Measurements from ENCODE around the gene PARPBP.
"Not testable (repeated sequence)": the region's sequence is repeated elsewhere in the genome, so short reads cannot be mapped to it uniquely, and the experiment has no call there.

Gene PARPBP, protein sequence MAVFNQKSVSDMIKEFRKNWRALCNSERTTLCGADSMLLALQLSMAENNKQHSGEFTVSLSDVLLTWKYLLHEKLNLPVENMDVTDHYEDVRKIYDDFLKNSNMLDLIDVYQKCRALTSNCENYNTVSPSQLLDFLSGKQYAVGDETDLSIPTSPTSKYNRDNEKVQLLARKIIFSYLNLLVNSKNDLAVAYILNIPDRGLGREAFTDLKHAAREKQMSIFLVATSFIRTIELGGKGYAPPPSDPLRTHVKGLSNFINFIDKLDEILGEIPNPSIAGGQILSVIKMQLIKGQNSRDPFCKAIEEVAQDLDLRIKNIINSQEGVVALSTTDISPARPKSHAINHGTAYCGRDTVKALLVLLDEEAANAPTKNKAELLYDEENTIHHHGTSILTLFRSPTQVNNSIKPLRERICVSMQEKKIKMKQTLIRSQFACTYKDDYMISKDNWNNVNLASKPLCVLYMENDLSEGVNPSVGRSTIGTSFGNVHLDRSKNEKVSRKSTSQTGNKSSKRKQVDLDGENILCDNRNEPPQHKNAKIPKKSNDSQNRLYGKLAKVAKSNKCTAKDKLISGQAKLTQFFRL

DNA sequence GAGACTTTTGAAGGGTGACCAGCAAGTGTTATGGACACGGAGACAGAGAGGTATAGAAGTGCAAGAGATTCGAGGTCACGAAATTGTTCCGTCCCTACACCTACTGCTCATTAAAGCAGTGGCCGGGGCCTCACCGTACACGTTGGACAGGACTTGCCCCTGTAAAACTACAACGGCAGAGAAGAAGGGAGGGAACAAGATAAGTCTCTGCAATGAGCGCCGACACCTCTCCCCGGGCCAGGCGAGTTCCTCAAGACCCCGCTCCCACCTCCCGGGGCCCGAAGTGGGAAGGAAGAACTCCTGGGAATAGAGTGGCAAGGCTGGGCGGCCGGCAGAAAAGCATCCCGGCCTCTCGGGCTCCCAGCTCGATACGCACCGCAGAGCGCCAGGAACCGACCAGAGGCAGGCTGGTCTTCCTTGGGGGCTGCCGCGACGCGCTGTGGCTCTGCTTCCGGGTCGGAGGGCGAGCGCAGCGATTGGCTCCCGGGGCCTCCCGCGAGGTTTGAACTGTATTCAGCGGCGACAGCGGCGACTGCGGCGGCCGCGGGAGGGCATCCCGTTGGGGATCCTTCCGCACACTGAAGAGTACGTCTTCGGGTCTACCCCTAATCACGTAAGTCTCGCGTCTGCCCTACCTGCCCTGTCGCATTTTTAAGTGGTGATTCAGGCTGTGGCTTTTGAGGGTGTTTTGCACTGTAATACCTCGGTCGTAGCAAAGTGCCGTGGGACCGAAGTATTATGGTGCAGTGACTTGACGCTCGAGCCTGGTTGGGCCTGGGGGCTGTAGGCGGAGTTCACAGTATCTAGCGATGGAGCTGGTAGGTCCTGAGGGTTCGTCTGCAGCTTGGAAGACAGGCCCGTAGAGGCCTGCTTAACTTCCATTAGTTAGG, at the start of gene PARPBP, which contains the start of gene NUP37:
Gene PARPBP (plus strand): TSS at position 510 of the 890 bp plus-strand sequence. CDS start 3,706 bp downstream, outside the sequence.
Gene NUP37 (minus strand): TSS at position 441 of the 890 bp plus-strand sequence. CDS start 1,596 bp downstream, outside the sequence.
- peak; percentile 94 for DNase-seq (ENCODE audit: low read depth)

DNA sequence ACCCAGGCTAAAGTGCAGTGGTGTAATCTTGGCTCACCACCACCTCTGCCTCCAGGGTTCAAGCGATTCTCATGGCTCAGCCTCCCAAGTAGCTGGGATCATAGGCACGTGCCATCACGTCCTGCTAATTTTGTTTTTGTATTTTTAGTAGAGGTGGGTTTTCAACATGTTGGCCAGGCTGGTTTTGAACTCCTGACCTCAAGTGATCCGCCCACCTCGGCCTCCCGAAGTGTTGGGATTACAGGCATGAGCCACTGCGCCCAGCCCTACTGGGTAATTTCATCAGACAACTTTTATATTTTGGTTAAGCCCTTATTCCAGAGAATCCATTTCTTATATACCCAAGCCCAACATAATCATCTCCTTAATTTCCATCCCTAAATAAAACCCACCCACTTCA, 47.9 kb upstream of the PARPBP start:
- not testable (repeated sequence) for DNase-seq (ENCODE audit: low read depth)

DNA sequence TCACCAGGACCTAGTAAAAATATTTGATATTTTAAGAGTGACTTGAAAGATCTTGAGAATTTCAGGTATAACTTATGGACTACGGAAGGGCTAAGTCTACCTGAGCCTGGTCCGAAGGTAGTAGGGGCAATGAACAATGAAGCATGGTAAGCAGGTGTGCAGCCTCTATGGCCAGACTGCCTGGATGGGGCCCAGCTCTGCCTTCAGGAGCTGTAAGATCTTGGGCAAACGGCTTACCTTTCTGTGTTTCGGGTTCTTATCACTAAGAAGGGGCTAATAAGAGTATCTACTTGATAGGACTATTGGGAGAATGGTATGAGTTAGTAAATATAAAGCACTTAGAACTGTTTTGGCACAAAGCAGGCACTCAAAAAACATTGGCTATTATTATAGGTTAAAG, 39.1 kb upstream of the PARPBP start:
- no peak for DNase-seq (ENCODE audit: low read depth)

DNA sequence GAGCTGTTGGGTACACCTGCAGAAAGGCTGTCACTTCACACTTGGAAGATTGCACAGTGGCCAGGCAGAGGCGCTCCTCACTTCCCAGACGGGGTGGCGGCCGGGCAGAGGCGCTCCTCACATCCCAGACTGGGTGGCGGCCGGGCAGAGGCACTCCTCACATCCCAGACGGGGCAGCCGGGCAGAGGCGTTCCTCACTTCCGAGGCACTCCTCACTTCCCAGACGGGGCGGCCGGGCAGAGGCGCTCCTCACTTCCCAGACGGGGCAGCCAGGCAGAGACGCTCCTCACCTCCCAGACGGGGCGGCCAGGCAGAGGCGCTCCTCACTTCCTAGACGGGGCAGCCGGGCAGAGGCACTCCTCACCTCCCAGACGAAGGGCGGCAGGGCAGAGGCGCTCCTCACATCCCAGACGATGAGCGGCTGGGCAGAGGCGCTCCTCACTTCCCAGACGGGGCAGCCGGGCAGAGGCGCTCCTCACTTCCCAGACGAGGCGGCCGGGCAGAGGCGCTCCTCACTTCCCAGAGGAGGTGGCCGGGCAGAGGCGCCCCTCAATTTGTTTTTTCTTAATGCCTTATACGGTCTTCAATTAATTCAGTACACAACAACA, 30.7 kb upstream of the PARPBP start:
- DNase-seq (ENCODE audit: low read depth), result not testable (repeated sequence)

DNA sequence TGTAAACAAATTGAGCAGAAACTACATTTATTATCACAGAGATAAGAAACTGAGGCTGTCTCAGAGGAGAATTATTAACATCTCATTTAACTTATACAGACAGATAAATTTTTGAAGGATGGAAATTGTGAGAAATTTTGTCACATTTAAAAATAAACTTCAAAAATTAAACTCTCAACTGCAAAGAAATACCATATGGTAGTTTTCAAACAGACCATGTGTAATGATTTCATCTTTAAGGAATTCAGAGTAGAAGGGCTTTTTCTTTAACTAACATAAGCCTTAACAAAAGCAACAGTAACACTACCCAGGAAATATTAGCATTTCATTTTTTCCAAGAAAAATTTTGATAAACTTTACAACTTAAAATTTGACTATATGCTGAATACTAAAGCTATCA, 26.7 kb upstream of the PARPBP start:
- peak; percentile 26 for DNase-seq (ENCODE audit: low read depth)

DNA sequence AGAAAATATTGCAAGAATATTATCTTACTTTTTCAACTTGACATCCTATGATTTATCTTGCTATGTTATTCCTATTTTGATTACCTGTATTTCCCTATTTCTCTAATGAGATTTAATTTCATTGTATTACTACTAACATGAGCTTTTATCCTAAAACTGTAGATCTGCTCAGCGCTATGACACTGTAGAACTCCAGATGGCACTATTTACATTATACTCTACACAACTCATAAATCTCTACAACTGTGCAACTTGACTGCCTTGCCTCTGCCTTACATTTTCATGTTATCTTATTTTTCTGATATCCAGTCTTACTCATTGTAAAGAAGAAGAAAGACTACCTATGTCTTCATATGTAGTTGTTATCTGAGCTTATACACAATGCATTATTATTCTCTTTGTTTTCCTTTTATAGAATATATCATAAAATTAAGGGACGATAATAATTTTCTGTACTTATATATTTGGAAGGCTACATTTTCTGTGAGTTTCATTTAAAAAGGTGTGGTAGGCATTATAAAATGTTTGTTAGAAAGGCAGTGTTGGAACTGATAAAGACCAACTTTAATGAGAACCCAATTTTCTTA, 24.2 kb upstream of the PARPBP start:
- DNase-seq (ENCODE audit: low read depth), result peak; percentile 51

DNA sequence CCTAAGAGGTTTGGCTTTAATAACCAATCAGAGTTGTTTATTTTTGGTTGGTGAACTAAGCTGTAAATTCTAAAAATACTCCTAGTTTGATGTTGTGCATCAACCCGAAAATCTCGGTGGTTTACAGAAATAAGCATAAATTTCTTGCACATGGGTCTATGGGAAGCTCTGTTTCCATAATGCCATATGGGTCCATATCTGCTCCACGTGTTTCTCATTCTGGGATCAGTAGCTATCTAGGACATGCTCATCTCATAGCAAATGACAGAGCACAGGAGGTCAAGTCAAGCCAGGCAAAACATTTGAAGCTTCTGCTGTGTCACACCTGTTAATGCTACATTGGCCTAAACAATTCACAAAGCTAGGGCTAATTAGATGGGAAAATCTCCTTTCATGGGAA, 23.1 kb upstream of the PARPBP start:
- DNase-seq (ENCODE audit: low read depth), result no peak

DNA sequence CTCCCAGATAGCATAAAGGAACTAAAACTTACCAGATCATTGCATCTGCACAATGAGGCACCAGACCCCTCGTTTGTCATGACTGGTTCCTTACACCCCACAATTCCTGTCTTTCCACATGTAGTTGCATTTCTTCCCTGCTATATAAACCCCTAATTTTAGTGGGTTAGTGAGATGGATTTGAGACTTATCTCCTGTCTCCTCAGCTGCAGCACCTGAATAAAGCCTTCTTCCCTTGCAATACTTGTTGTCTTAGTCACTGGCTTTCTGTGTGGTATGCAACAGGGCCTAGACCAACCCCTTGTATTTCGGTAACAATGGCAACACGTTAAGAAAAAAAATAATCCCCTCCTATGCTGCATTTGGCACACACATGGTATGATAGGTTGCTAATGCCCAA, 13.1 kb upstream of the PARPBP start:
- DNase-seq (ENCODE audit: low read depth), result no peak

DNA sequence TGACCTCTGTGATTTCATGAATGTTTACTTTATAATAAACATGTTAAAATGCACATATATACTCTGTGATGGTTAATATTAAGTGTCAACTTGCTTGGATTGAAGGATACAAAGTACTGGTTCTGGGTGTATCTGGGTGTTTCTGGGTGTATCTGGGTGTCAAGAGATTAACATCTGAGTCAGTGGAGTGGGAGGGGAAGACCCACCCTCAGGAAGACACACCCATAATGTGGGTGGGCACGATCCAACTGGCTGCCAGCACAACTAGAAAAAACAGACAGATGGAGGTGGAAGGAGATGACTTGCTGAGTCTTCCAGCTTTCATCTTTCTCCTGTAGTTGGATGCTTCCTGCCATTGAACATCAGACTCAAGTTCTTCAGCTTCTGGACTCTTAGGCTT, 12.0 kb upstream of the PARPBP start:
- peak; percentile 9 for DNase-seq (ENCODE audit: low read depth)

DNA sequence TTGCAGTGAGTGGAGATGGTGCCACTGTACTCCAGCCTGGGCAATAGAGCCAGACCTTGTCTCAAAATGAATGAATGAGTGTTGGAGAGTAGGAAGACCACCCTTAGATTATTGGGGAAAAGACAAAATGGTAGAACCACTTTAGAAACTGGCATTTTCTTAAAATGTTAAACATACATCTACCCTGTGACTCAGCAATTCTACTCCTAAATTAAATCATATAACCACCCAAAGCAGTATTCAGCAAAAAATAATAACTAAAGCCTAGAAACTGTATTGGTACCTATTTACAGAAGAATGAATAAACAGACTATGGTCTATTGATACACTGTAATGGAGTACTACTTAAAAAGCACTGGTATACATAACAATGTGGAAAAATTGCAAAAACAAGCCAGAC, 9.2 kb upstream of the PARPBP start:
- DNase-seq (ENCODE audit: low read depth), result no peak

DNA sequence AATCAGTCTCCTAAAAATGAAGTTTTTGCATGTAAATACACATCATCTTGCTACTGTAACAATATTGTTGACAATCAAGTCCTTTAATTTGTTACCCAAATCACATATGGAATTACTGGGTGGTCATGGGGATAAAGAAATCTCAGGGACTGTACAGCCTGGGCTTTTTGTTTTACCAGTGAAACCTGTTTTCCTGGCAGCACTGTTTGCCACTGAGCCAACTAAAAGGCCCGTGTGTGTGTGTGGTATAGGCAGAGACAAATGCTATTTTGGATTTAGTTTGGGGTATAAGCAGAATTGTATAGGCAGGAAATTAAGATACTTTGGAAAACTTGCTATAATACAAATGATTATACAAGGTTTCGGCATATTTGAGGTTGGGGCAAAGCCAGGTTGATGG, 5.8 kb upstream of the PARPBP start:
- no peak for DNase-seq (ENCODE audit: low read depth)

DNA sequence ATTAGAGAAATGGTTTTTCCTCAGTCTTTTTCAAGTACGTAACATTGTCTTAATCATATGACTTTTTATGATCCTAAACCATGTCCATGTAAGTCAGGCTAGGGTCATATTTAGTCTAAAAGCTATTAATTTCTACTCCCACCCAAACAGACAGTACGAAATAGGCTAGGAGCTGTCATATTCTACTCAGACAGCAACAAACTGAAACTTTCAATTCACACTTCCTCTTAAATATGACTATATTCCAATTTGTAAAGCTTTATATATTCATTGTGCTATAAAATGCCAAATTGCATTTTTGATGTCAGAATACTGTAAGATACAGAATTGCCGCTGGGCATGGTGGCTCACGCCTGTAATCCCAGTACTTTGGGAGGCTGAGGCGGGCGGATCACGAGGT, 3.6 kb upstream of the PARPBP start:
- no peak for DNase-seq (ENCODE audit: low read depth)

DNA sequence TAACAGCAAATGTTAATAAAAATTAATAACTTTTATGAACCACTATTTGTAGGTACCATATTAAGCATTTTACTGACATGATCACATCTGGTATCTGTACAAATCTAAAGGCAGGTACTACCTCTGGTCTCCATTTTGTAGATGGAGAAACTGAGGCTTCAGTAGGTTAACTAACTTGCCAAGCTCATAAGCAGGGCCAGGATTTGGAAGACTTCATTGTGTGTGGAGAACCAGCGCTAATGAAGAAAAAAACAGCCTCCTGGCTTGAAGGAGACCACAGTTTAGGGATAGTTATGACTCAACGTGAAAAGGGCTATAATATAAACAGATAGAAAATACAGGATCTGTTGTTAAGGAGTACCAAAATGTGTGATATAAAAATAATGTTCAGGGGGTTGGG, 1.1 kb upstream of the PARPBP start:
- peak; percentile 19 for DNase-seq (ENCODE audit: low read depth)

DNA sequence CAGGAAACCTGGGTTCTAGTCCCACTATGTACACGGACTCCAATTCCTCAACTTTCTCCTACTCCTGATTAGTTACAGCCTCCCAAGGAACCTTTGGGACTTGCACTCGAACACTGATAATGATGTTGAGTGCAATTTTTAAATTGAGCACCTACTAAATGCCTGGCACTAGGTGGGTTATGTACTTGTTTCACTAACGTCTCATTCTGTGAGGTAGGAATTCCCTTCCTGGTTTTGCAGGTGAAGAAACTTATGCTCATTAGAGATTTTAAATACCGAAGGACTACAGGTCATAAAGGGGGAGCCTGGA, 536 bp downstream of the PARPBP start:
- DNase-seq (ENCODE audit: low read depth), result no peak

DNA sequence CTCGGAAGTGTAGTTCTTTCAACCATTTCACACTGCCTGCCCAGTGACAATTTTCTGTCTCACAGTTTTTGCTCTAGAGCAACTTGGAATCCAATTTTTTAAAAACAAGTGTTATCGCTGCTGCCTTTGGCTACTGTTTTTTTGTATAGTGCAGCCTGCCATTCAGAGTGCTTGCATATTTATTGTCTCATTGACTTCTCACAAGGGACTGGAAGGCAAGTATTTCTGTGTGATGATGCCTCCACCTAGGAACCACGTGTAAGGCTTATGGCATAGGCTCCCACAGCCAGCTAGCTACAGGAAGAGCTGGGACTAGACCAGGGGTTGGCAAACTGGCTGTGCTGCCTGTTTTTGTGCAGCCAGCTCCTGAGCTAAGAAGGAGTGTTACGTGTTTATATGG, 903 bp downstream of the PARPBP start:
- DNase-seq (ENCODE audit: low read depth), result peak; percentile 60

DNA sequence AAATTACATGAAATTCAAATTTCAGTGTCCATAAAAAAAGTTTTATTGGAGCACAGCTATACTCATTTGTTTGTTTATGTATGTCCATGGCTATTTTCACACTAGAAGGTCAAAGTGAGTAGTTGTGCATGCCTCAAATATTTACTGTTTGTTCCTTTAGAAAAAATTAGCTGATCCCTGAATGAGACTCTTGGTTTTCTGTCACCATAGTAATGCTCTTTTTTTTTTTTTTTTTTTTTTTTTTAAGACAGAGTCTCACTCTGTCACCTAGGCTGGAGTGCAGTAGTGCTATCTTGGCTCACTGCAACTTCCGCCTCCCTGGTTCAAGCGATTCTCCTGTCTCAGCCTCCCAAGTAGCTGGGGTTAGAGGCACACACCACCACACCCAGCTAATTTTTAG, 1.3 kb downstream of the PARPBP start:
- DNase-seq (ENCODE audit: low read depth), result peak; percentile 1

DNA sequence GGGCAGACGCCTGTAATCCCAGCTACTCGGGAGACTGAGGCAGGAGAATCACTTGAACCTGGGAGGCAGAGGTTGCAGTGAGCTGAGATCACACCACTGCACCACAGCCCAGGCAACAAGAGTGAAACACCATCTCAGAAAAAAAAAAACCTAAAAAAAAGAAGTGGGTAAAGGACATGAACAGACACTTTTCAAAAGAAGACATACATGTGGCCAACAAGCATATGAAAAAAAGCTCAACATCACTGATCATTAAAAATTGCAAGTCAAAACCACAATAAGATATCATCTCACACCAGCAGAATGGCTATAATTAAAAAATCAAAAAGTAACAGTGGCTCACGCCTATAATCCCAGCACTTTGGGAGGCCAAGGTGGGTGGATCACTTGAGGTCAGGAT, 10.7 kb downstream of the PARPBP start:
- DNase-seq (ENCODE audit: low read depth), result not testable (repeated sequence)

DNA sequence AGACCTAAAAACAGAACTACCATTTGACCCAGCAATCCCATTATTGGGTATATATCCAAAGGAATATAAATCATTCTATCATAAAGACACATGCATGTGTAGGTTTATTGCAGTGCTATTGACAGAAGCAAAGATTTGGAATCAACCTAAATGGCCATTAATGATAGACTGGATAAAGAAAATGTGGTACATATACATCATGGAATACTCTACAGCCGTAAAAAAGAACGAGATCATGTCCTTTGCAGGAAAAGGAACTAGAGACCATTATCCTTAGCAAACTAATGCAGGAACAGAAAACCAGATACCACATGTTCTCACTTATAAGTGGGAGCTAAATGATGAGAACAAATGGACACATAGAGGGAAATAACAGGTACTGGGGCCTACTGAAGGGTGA, 11.5 kb downstream of the PARPBP start:
- DNase-seq (ENCODE audit: low read depth), result not testable (repeated sequence)

DNA sequence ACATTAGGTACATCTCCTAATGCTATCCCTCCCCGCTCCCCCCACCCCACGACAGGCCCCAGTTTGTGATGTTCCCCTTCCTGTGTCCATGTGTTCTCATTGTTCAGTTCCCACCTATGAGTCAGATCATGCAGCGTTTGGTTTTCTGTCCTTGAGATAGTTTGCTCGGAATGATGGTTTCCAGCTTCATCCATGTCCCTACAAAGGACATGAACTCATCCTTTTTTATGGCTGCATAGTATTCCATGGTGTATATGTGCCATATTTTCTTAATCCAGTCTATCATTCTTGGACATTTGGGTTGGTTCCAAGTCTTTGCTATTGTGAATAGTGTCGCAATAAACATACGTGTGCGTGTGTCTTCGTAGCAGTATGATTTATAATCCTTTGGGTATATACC, 17.6 kb downstream of the PARPBP start:
- DNase-seq (ENCODE audit: low read depth), result not testable (repeated sequence)

DNA sequence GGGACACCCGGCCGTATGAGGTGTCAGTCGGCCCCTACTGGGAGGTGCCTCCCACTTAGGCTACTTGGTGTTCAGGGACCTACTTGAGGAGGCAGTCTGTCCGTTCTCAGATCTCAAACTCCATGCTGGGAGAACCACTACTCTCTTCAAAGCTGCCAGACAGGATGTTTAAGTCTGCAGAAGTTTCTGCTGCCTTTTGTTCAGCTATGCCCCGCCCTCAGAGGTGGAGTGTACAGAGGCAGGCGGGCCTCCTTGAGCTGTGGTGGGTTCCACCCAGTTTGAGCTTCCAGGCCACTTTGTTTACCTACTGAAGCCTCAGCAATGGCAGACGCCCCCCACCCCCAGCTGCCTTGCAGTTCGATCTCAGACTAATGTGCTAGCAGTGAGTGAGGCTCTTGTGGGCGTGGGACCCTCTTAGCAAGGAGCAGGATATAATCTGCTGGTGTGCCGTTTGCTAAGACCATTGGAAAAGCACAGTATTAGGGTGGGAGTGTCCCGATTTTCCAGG, 22.9 kb downstream of the PARPBP start:
- DNase-seq (ENCODE audit: low read depth), result not testable (repeated sequence)

DNA sequence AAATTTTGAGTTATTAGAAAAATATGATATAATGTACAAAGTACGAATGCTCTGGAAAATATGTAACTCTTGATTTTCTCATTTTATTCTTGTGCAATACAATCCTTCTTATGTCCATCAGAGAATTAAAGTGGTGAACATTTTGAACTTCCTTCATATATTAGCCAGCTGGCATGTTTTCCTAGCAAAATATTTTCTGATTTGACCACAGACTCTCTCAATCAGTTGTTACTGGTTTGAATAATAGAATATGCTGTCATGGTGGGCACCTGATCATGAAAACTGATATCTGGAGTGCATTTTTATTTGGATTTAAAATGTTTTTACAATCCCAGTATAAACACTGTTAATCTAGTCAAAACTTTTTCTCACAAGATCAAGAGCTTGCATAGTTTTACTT, 24.2 kb downstream of the PARPBP start:
- no peak for DNase-seq (ENCODE audit: low read depth)
